Measurements from ENCODE around the gene OCA2.

OCA2 gene

DNA sequence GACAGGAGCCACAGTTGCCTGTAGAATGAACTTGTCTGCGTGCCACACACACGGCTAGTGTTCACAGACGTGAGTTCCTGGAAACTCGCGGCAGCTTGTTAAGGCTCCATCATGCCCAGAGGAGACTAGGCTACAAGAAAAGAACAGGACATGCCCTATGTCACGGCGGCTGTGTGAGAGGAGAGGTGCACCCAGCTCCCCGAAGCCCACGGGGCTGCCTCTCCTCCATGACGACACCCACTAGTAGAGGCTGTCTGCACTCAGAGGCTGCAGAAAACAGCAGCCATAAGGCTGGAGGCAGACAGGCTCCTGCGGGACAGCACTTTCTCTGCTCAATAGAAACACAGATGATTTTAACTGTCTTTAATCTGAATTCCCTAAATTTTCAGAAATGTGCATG, 19.0 kb upstream of the OCA2 start:
- Histone ChIP-seq H2AFZ (ENCODE audit: low read length) (no peak overlapping the region), H3K4me3 (ENCODE audit: low read length) (no peak overlapping the region), H3K27ac (ENCODE audit: low read length) (no peak overlapping the region), H3K79me2 (ENCODE audit: low read length) (no peaks in the 10 kb centered on the region), H3K9me2 (replicated peaks; ENCODE audit: insufficient read depth, low read length) (no peaks in the 10 kb centered on the region), H3K4me1 (ENCODE audit: low read length) (no peaks in the 10 kb centered on the region), H4K20me1 (ENCODE audit: insufficient read depth, low read length) (no peaks in the 10 kb centered on the region), H3K36me3 (replicated peaks; ENCODE audit: insufficient read depth, low read length) (no peaks in the 10 kb centered on the region), H3F3A (ENCODE audit: insufficient read depth, low read length) (no peaks in the 10 kb centered on the region), H3K9me3 (replicated peaks; ENCODE audit: insufficient read depth, low read length) (no peaks in the 10 kb centered on the region), H3K9ac (ENCODE audit: low read length) (no peak overlapping the region), H3K4me2 (ENCODE audit: low read depth, low read length) (no peak overlapping the region), H3K27me3 (replicated peaks; ENCODE audit: insufficient read depth, low read length) (no peaks in the 10 kb centered on the region)
- DNase-seq = no peak
- TF ChIP-seq EZH2phosphoT487 (IDR thresholded peaks at IDR 0.05; ENCODE audit: low read length) (no peak), EZH2 (optimal IDR thresholded peaks at IDR 0.05; ENCODE audit: low read depth, low read length) (no peak)
- TF ChIP-seq, protein P1, sequence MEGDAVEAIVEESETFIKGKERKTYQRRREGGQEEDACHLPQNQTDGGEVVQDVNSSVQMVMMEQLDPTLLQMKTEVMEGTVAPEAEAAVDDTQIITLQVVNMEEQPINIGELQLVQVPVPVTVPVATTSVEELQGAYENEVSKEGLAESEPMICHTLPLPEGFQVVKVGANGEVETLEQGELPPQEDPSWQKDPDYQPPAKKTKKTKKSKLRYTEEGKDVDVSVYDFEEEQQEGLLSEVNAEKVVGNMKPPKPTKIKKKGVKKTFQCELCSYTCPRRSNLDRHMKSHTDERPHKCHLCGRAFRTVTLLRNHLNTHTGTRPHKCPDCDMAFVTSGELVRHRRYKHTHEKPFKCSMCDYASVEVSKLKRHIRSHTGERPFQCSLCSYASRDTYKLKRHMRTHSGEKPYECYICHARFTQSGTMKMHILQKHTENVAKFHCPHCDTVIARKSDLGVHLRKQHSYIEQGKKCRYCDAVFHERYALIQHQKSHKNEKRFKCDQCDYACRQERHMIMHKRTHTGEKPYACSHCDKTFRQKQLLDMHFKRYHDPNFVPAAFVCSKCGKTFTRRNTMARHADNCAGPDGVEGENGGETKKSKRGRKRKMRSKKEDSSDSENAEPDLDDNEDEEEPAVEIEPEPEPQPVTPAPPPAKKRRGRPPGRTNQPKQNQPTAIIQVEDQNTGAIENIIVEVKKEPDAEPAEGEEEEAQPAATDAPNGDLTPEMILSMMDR (IDR thresholded peaks at IDR 0.05; ENCODE audit: low read length) = no peak

DNA sequence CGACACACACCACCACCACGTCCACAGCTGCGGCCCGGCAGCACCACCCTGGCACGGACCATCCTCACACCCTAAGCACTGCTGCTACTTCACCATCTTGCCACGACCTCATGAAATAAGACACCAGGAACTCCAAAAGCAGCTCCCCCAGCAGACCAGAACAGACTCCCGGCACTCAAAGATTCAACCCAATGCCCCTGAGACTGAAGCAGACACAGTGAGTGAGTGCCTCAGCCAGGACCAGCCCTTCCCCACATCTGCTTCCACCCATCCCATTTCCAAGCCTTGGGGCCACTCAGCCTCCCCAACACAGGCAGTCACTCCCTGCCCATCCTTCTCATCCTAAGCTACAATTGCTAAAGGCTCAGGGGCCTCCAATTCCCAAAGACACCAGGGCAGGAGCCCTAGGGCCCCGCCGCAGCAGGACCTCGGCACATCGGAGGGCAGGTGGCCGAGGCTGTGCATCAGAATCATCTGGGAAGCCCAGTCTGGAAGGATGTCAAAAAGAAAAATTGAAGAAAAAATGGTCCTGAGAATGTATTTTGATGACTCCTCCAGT, 18.4 kb upstream of the OCA2 start:
- TF ChIP-seq, protein P1 (IDR thresholded peaks at IDR 0.05; ENCODE audit: low read length) = no peak
- TF ChIP-seq EZH2 (optimal IDR thresholded peaks at IDR 0.05; ENCODE audit: low read depth, low read length) (no peak), EZH2phosphoT487 (IDR thresholded peaks at IDR 0.05; ENCODE audit: low read length) (no peak)
- H3K4me2 ChIP-seq (ENCODE audit: low read depth, low read length) = no peak overlapping the region

DNA sequence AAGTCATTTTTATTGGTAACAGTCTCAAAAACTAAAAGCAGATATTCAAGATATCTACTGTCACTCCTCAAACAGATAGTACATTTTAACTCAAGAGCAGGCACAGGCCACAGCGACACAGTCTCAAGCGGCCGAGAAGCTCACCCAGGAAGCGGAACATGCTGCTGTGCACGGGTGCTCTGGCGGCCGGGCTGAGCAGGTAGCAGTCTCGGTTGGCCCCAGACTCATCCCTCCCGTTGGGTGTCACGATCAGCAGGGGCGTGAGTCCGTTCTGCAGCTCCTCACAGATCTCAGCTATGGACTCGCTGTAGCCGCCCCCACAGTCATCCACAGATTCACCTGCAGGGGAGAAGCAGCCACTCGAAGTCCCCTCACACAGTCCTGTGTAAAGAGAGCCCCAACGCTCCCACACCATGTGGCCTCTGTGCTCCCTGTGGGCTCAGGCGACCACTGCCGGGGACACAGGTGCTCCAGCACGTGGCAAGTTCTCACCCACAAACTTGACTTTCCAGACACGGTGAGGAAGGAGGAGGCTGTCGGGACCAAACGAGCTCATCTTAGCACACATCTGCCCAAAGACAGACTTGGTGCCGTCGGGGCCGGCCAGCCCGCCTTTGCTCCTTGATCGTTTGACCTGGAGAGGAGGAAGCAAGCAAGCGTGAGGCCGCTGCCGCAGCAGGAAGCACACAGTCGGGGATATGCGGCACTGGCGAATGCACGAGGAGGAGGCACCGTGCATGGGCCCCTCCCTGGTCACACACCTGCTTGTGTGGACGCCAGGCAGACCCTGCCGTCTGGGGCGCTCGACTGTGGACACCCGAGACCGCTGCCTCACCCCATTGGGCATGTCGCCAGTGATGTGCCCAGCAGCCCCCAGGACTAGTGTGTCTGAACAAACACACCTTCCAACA, 17.7 kb upstream of the OCA2 start:
- no peaks in the 10 kb centered on the region for H3K79me2 ChIP-seq (ENCODE audit: low read length)
- H3F3A ChIP-seq (ENCODE audit: insufficient read depth, low read length) = no peaks in the 10 kb centered on the region
- H3K36me3 ChIP-seq (replicated peaks; ENCODE audit: insufficient read depth, low read length) = no peaks in the 10 kb centered on the region; the same call in 1 of the 2 replicates
- H2AFZ ChIP-seq (ENCODE audit: low read length) = no peak overlapping the region
- no peak overlapping the region for H3K9ac ChIP-seq (ENCODE audit: low read length)
- H3K27me3 ChIP-seq (replicated peaks; ENCODE audit: insufficient read depth, low read length) = no peaks in the 10 kb centered on the region
- H3K9me2 ChIP-seq (replicated peaks; ENCODE audit: insufficient read depth, low read length) = no peaks in the 10 kb centered on the region
- no peak for DNase-seq
- TF ChIP-seq EZH2 (optimal IDR thresholded peaks at IDR 0.05; ENCODE audit: low read depth, low read length) (no peak), EZH2phosphoT487 (IDR thresholded peaks at IDR 0.05; ENCODE audit: low read length) (no peak)
- TF ChIP-seq, protein P1 (IDR thresholded peaks at IDR 0.05; ENCODE audit: low read length) = no peak
- no peak overlapping the region for H3K4me3 ChIP-seq (ENCODE audit: low read length)
- no peak overlapping the region for H3K4me2 ChIP-seq (ENCODE audit: low read depth, low read length)
- H3K27ac ChIP-seq (ENCODE audit: low read length) = no peak overlapping the region
- no peaks in the 10 kb centered on the region for H3K9me3 ChIP-seq (replicated peaks; ENCODE audit: insufficient read depth, low read length)
- no peaks in the 10 kb centered on the region for H4K20me1 ChIP-seq (ENCODE audit: insufficient read depth, low read length)
- no peaks in the 10 kb centered on the region for H3K4me1 ChIP-seq (ENCODE audit: low read length)

More for the DNA sequence above, 18.4 kb upstream of the OCA2 start:
- Histone ChIP-seq H3K4me3 (ENCODE audit: low read length) (no peak overlapping the region), H2AFZ (ENCODE audit: low read length) (no peak overlapping the region), H4K20me1 (ENCODE audit: insufficient read depth, low read length) (no peaks in the 10 kb centered on the region), H3K27me3 (replicated peaks; ENCODE audit: insufficient read depth, low read length) (no peaks in the 10 kb centered on the region), H3K9me3 (replicated peaks; ENCODE audit: insufficient read depth, low read length) (no peaks in the 10 kb centered on the region), H3K36me3 (replicated peaks; ENCODE audit: insufficient read depth, low read length) (no peaks in the 10 kb centered on the region), H3K9ac (ENCODE audit: low read length) (no peak overlapping the region), H3K4me1 (ENCODE audit: low read length) (no peaks in the 10 kb centered on the region), H3K9me2 (replicated peaks; ENCODE audit: insufficient read depth, low read length) (no peaks in the 10 kb centered on the region), H3F3A (ENCODE audit: insufficient read depth, low read length) (no peaks in the 10 kb centered on the region), H3K27ac (ENCODE audit: low read length) (no peak overlapping the region), H3K79me2 (ENCODE audit: low read length) (no peaks in the 10 kb centered on the region)
- no peak for DNase-seq
